ENCODE results near the gene MRNIP.

The MRNIP gene

DNA sequence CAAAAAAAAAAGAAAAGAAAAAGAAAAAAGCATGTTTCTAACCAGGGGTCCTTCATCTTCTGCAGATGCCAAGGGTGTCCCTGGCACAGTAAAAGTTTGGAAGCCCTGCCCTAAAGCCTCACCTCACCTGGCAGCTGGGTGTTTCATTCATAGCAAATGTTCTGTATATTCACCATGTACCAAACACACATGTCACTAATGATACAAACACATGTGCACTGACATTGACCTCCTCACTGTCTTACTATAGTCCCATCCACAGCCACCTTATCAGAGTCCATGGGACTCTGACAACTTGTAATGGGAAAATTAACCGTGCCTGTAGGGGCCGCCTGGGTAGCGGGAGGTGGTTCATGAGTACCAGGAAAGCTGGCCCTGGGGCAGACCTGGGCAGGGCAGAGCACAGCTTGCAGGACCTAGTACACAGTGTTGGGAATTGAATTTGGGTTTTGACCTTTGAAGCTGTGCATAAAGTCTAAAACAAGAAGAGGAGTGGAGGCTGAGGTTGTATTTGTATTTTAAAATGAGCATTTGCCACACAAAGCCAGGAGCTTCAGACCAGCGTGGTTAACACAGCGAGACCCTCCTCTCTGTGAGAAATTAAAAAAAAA, 45.5 kb downstream of the MRNIP start:
- TF ChIP-seq, protein P1, sequence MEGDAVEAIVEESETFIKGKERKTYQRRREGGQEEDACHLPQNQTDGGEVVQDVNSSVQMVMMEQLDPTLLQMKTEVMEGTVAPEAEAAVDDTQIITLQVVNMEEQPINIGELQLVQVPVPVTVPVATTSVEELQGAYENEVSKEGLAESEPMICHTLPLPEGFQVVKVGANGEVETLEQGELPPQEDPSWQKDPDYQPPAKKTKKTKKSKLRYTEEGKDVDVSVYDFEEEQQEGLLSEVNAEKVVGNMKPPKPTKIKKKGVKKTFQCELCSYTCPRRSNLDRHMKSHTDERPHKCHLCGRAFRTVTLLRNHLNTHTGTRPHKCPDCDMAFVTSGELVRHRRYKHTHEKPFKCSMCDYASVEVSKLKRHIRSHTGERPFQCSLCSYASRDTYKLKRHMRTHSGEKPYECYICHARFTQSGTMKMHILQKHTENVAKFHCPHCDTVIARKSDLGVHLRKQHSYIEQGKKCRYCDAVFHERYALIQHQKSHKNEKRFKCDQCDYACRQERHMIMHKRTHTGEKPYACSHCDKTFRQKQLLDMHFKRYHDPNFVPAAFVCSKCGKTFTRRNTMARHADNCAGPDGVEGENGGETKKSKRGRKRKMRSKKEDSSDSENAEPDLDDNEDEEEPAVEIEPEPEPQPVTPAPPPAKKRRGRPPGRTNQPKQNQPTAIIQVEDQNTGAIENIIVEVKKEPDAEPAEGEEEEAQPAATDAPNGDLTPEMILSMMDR (IDR thresholded peaks at IDR 0.05; ENCODE audit: control insufficient read depth, insufficient read depth, low read depth, low read length, missing control alignments): no peak
- DNase-seq (ENCODE audit: low read depth): no peak
- no peak overlapping the region for H3K4me3 ChIP-seq (ENCODE audit: control insufficient read depth, low read depth, low read length)

DNA sequence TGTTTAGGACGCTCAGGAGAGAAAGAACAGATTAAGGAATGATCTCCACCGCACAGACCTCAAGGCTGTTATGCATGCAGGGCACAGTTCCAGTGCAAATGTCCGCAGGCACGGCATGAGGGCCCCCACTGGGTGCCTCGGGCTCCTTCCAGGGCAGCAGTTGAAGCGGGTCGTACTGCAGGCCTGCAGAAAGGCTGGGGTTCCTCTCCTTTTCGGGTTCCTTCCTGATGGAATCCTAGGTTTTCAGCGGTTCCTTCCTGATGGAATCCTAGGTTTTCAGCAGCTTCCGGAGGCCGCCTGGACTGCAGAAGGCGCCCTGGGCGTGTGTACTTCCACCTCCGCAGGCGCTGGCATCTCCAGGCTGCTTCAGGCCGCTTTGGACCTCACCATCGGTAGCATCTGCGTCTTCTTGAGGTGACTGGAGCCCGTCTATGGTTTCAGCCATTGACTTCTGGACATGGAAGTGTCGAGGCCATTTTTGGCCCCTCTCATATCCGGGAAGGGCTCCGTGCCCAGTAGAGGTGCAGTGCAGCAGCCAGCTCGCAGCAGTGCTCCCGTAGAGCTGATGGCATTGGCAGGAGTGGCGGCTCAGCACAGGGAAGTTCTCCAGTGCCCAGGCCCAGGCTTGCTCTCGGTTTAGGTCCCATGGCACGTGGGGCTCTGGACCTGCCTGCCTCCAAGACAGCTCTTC, 46.3 kb downstream of the MRNIP start:
- no peak overlapping the region for H3K4me3 ChIP-seq (ENCODE audit: control insufficient read depth, low read depth, low read length)
- TF ChIP-seq, protein P1 (IDR thresholded peaks at IDR 0.05; ENCODE audit: control insufficient read depth, insufficient read depth, low read depth, low read length, missing control alignments): no peak

DNA sequence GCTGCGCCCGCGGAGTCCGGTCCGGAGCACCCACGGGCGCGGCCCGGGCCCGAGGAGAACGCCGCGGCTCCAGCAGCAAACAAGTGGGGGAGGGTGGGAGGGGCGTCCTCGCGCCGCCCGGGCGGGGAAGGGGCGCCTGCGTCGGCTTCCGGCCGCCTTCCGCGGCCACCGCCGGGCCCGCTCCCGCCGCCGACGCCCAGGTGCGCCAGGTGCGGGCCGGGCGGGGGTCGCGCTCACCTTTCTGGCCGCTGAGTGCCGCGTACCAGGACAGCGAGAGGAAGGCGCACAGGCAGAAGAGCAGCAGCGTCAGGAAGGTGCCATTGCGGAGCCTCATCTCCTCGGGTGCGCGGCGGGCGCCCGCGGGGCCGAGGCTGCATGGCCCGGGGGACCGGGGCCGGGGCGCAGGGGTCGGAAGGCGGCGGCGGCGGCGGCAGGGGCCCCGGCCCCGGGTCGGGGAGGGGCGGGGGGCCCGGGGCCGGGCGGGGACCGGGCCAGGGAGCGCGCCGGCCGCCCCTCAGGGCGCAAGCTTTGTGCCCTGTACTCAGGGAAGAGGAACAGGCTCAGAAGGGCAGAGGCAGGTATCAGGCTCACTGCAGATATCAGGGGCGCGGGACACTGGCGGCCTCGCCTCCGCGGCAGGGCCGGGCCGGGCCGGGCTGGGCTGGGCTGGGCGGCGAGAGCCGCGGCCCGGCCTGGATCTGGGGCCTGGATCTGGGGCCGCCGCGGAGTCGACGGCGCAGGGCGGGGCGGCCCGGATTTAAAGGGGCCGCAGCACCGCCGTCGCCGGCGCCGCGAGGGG, 52.2 kb downstream of the MRNIP start, which contains the start of gene MGAT4B:
Gene MGAT4B, minus strand, starts transcription at position 617 of the 799 bp plus-strand sequence. Its CDS starts 283 bp downstream, at position 334.
- peak within 1 kb of the TSS; percentile 71 for H3K4me3 ChIP-seq (ENCODE audit: control insufficient read depth, low read depth, low read length)
- TF ChIP-seq, protein P1 (IDR thresholded peaks at IDR 0.05; ENCODE audit: control insufficient read depth, insufficient read depth, low read depth, low read length, missing control alignments): no peak
- no peak for DNase-seq (ENCODE audit: low read depth)

More for the DNA sequence above, 46.3 kb downstream of the MRNIP start:
- no peak for DNase-seq (ENCODE audit: low read depth)

DNA sequence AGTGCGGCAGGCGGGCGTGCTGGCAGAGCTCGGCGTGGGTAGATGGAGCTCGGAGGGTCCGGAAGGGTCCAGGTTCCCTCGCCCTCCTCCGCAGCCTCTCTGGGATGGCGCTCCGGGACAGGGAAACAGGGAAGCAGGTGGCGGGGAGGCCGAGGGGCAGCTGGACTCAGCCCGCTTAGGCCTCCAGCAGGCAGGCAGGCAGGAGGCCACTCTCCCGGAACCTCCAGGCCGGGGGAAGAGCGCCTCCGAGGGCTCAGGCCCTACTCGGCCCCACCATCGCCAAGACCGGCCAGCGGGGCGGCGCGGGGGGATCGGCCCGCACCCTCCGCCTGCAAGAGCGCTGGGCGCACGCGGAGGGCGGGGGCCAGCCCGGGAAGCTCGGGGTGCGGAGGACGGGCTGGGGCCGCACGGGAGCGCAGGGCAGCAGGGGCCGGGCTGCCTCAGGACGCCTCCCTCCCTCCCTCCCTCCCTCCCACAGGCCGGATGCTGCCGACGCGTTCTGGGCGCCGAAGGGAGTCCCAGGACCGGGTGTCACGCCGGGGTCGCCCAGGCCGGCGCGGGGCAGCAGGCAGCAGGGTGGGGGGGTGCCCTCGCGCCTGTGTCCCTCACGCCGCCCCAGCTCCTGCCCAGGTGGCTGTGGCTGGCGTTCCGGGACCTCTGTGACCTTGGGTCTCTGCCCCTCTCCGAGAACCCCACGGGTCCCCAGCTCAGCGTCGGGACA, 52.9 kb downstream of the MRNIP start:
- peak overlapping the region; percentile 71 for H3K4me3 ChIP-seq (ENCODE audit: control insufficient read depth, low read depth, low read length)
- TF ChIP-seq, protein P1 (IDR thresholded peaks at IDR 0.05; ENCODE audit: control insufficient read depth, insufficient read depth, low read depth, low read length, missing control alignments): no peak
- no peak for DNase-seq (ENCODE audit: low read depth)

DNA sequence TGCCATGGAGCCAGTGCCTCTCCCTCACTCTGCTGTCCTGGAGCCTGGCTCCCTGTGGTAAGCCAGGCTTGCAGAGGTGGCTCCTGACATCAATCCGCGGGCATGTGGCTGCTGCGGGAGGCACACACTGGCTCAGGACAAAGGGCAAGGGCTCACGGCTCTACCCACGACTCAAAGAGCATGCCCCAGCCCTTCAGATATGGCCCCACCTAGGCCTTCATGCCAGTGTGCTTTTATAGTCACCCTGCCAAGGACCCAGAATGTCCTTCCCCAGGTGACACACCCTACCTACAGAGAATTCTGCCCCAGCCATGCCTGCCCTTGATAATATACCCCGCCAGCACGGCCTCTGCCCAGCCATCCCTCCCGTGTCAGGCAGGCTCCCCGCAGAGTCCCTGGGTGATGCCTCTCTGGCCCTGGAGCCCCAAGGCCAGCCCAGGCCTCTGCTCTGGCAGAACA, 53.5 kb downstream of the MRNIP start:
- peak overlapping the region; percentile 71 for H3K4me3 ChIP-seq (ENCODE audit: control insufficient read depth, low read depth, low read length)
- DNase-seq (ENCODE audit: low read depth): no peak
- TF ChIP-seq, protein P1 (IDR thresholded peaks at IDR 0.05; ENCODE audit: control insufficient read depth, insufficient read depth, low read depth, low read length, missing control alignments): no peak

DNA sequence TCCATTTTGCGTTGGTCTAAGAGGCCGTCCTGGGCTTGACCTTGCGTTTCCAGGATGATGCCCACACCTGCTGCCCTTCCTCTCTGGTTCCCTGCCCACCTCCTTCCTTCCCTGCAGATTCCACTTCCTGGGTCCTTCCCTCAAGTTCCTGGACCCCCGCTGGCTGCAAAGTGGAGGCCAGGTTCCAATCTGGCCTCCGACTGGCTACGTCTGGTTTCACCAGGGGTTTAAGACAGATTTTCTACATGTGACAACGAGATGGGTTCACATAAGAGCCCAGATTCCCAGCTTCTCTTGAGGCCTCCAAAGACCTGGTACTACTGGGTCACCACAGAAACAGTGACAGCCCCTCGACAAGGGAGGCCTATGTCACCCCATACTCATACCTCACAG, 54.1 kb downstream of the MRNIP start:
- TF ChIP-seq, protein P1 (IDR thresholded peaks at IDR 0.05; ENCODE audit: control insufficient read depth, insufficient read depth, low read depth, low read length, missing control alignments): no peak
- no peak for DNase-seq (ENCODE audit: low read depth)
- no peak overlapping the region for H3K4me3 ChIP-seq (ENCODE audit: control insufficient read depth, low read depth, low read length)

Measured in AG09309 (cell line).